Measurements from ENCODE around the gene ZNF319.

DNA sequence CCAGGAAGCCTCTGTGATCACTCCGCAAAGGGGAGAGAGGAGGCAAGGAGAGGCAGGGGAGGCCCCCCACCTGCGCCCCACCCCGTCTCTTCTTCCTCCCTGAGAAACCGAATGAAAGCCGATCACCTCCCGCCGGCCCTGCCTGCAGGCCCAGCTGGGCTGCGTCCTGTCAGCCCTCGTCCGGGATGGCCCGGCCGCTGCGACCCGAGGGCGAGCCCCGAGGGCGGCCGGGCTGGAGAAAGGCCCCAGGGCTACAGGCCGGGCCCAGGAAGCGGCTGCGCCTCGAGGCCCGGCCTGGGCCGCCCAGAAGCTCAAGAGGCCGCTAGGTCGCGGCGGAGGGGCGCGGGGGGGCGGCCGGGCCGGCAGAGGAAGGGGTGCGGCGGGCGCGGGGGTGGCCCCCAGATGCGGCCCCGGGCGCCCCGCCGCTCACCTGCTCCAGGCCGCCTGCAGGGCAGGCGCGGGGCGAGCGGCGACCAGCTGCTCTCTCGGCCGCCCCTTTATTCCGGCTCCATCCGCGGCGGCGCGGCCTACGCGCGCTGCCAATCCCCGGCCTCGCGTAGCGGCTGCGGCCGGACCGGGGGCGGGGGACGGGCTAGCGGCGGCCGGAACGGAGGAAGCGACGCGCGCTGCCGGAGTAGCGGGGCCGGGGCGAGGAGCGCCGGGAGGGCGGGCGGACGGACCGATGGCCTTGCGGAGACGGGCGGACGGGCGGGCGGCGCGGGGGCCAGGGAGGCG, at the start of gene ZNF319:
- TF ChIP-seq, protein P1, sequence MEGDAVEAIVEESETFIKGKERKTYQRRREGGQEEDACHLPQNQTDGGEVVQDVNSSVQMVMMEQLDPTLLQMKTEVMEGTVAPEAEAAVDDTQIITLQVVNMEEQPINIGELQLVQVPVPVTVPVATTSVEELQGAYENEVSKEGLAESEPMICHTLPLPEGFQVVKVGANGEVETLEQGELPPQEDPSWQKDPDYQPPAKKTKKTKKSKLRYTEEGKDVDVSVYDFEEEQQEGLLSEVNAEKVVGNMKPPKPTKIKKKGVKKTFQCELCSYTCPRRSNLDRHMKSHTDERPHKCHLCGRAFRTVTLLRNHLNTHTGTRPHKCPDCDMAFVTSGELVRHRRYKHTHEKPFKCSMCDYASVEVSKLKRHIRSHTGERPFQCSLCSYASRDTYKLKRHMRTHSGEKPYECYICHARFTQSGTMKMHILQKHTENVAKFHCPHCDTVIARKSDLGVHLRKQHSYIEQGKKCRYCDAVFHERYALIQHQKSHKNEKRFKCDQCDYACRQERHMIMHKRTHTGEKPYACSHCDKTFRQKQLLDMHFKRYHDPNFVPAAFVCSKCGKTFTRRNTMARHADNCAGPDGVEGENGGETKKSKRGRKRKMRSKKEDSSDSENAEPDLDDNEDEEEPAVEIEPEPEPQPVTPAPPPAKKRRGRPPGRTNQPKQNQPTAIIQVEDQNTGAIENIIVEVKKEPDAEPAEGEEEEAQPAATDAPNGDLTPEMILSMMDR (IDR thresholded peaks at IDR 0.05), result no peak
- TF ChIP-seq POLR2A (IDR thresholded peaks at IDR 0.05), result no peak
- no peak for TF ChIP-seq EP300 (IDR thresholded peaks at IDR 0.05)
- TF ChIP-seq POLR2AphosphoS5 (IDR thresholded peaks at IDR 0.05), result no peak
